T-helper 22 cell (primary cell): Measurements from ENCODE around the gene SPOP.
"Not testable (repeated sequence)": the region's sequence is repeated elsewhere in the genome, so short reads cannot be mapped to it uniquely, and the experiment has no call there.

Experiments used
- DNase-seq: peaks from one replicate; pipeline ENCODE4 v3.0.0-alpha.2; 2020; ENCODE audit warnings: low read depth

SPOP gene

GRCh38 chr17:49677933-49678847 lies at the start of gene SPOP:
SPOP (minus strand) TSS chr17:49678097; CDS start chr17:49622810, 55,287 bp downstream.
- DNase-seq = peak; percentile 99

- DNase-seq = no peak
These were observed 49.5 kb upstream of the SPOP start for GRCh38 chr17:49727380-49727779.

GRCh38 chr17:49725452-49726130 lies 47.7 kb upstream of the SPOP start:
- no peak for DNase-seq

GRCh38 chr17:49724552-49724951 lies 46.7 kb upstream of the SPOP start:
- not testable (repeated sequence) for DNase-seq

- DNase-seq = no peak
These were observed 45.5 kb upstream of the SPOP start for GRCh38 chr17:49723423-49723822.

- no peak for DNase-seq
These were observed 44.2 kb upstream of the SPOP start for GRCh38 chr17:49722066-49722465.

- no peak for DNase-seq
These were observed 39.5 kb upstream of the SPOP start for GRCh38 chr17:49717371-49717861.

GRCh38 chr17:49716668-49717364 lies 38.9 kb upstream of the SPOP start:
- no peak for DNase-seq

GRCh38 chr17:49715717-49716279 lies 37.9 kb upstream of the SPOP start:
- DNase-seq = peak; percentile 60

GRCh38 chr17:49715216-49715615 lies 37.3 kb upstream of the SPOP start:
- DNase-seq = peak; percentile 42

GRCh38 chr17:49708515-49709183 lies 30.8 kb upstream of the SPOP start:
- DNase-seq = no peak

GRCh38 chr17:49707608-49708514 lies 30.0 kb upstream of the SPOP start, which contains the start of gene SLC35B1:
SLC35B1 (minus strand) TSS chr17:49707964; CDS start chr17:49707833, 131 bp downstream.
- DNase-seq = peak; percentile 97

- no peak for DNase-seq
These were observed 29.3 kb upstream of the SPOP start for GRCh38 chr17:49707246-49707607.

GRCh38 chr17:49705254-49705653 lies 27.4 kb upstream of the SPOP start:
- no peak for DNase-seq

- DNase-seq = no peak
These were observed 25.8 kb upstream of the SPOP start for GRCh38 chr17:49703557-49704277.

GRCh38 chr17:49700960-49701359 lies 23.1 kb upstream of the SPOP start:
- no peak for DNase-seq

- no peak for DNase-seq
These were observed 22.2 kb upstream of the SPOP start for GRCh38 chr17:49699966-49700575.

- DNase-seq = no peak
These were observed 20.1 kb upstream of the SPOP start for GRCh38 chr17:49698005-49698404.

- DNase-seq = peak; percentile 27
These were observed 18.4 kb upstream of the SPOP start for GRCh38 chr17:49696233-49696761.
